SK-N-SH treated with all-trans-retinoic acid at 6 μM for 48 hours (cell line): Measurements from ENCODE around the gene PSEN2.

Experiments
- ARNTL ChIP-seq: fragments of 450-650 bp; formaldehyde crosslinking; IDR thresholded peaks from 2 replicates; pipeline ENCODE4 v1.5.0; 2020; ENCODE audit warnings: low read depth, mild to moderate bottlenecking, moderate library complexity, borderline replicate concordance
- CREB5 ChIP-seq: fragments of 250-450 bp; sonication (Bioruptor Pico); IDR thresholded peaks from 2 replicates; pipeline ENCODE4 v1.5.1; 2020; ENCODE audit warnings: low read depth, mild to moderate bottlenecking, moderate library complexity
- PATZ1 ChIP-seq: fragments of 250-450 bp; sonication (Bioruptor Pico); IDR thresholded peaks from 2 replicates; pipeline ENCODE4 v1.8.0; 2020; ENCODE audit warnings: mild to moderate bottlenecking, moderate library complexity, borderline replicate concordance
- PPARA ChIP-seq: fragments of 250-450 bp; sonication (Bioruptor Pico); IDR thresholded peaks from 2 replicates; pipeline ENCODE4 v1.5.0; 2020; ENCODE audit warnings: mild to moderate bottlenecking, borderline replicate concordance
- TCF4 ChIP-seq: fragments of 250-450 bp; sonication (Bioruptor Pico); IDR thresholded peaks from 2 replicates; pipeline ENCODE4 v1.8.0; 2021; ENCODE audit warnings: mild to moderate bottlenecking, moderate library complexity, borderline replicate concordance
- ZC3H10 ChIP-seq: fragments of 250-450 bp; sonication (Bioruptor Pico); IDR thresholded peaks from 2 replicates; pipeline ENCODE4 v1.5.1; 2021; ENCODE audit warnings: mild to moderate bottlenecking, moderate library complexity
- ZFP3 ChIP-seq: fragments of 250-450 bp; sonication (Bioruptor Pico); IDR thresholded peaks from 2 replicates; pipeline ENCODE4 v1.5.0; 2020; ENCODE audit warnings: mild to moderate bottlenecking, moderate library complexity
- ZFP30 ChIP-seq: fragments of 450-650 bp; formaldehyde crosslinking; IDR thresholded peaks from 2 replicates; pipeline ENCODE4 v1.5.0; 2022; ENCODE audit warnings: mild to moderate bottlenecking, moderate library complexity

GRCh38 chr1:226825037-226825745, 45.2 kb upstream of the PSEN2 start:
- TF ChIP-seq ZFP3 (CRISPR knock-in tag) (no peak), ARNTL (no peak), TCF4 (CRISPR knock-in tag) (no peak), ZC3H10 (CRISPR knock-in tag) (no peak), CREB5 (CRISPR knock-in tag) (no peak), PATZ1 (CRISPR knock-in tag) (no peak), PPARA (CRISPR knock-in tag) (no peak), ZFP30 (CRISPR knock-in tag) (no peak)
